IMR-90 (cell line): ENCODE data around the gene CGB7. TPM values are rescaled to one million over a fixed set of nuclear protein-coding genes. Genes with fewer than 3 reads are reported as not detected.

Experiments
- ATAC-seq: fragments of 200-7000 bp; cut with Tn5 transposase; 2 replicates; pipeline ENCODE4 v1.9.1; 2020; ENCODE audit warnings: low read depth, mild to moderate bottlenecking, moderate library complexity
- BruUV-seq: library from RNA; stranded (reverse); fragments of 400-500 nt; replicated peaks from 2 replicates; lab custom pipeline; 2021; lab: Mats Ljungman, UMichigan
- CTCF ChIA-PET: fragments of 300-600 bp; formaldehyde crosslinking; extraction: SDS; loops from one replicate; lab custom pipeline; 2021; ENCODE audit warnings: antibody characterized with exemption; lab: Yijun Ruan, JAX
- POLR2A ChIA-PET: fragments of 300-600 bp; sonication (Branson Sonifier 250); formaldehyde crosslinking; loops from one replicate; lab custom pipeline; 2022; ENCODE audit warnings: antibody characterized with exemption; ENCODE audit not compliant: unreplicated experiment; lab: Charles Lee
- DNase-seq: peaks from one replicate; pipeline ENCODE4 v3.0.0; 2013
- H2AFZ ChIP-seq: replicated peaks from 2 replicates; pipeline ENCODE3; 2013; ENCODE audit warnings: low read length, mild to moderate bottlenecking; ENCODE audit not compliant: poor library complexity
- H2AK5ac ChIP-seq: 2 replicates; pipeline ENCODE4 v1.6.1; 2013; ENCODE audit warnings: low read depth, low read length, inconsistent platforms
- H2AK9ac ChIP-seq: replicated peaks from 2 replicates; pipeline ENCODE3; 2013; ENCODE audit warnings: mild to moderate bottlenecking, low read depth, low read length, moderate library complexity; ENCODE audit not compliant: poor library complexity
- H2BK120ac ChIP-seq: 2 replicates; pipeline ENCODE4 v1.6.1; 2013; ENCODE audit warnings: low read depth, low read length, inconsistent platforms
- H2BK15ac ChIP-seq: 3 replicates; pipeline ENCODE4 v1.6.1; 2013; ENCODE audit warnings: low read depth, low read length, inconsistent platforms
- H2BK20ac ChIP-seq: 2 replicates; pipeline ENCODE4 v1.6.1; 2013; ENCODE audit warnings: low read depth, mild to moderate bottlenecking, inconsistent platforms, low read length, moderate library complexity
- H2BK5ac ChIP-seq: 2 replicates; pipeline ENCODE4 v1.6.1; 2013; ENCODE audit warnings: mild to moderate bottlenecking, low read depth, low read length, inconsistent platforms; ENCODE audit not compliant: poor library complexity, severe bottlenecking
- H3K14ac ChIP-seq: replicated peaks from 2 replicates; pipeline ENCODE4 v1.6.1; 2013; ENCODE audit warnings: low read depth, low read length, inconsistent platforms
- H3K18ac ChIP-seq: 2 replicates; pipeline ENCODE4 v1.6.1; 2013; ENCODE audit warnings: low read depth, low read length, control low read depth
- H3K23ac ChIP-seq: 2 replicates; pipeline ENCODE4 v1.6.1; 2013; ENCODE audit warnings: low read depth, low read length, inconsistent platforms
- H3K27ac ChIP-seq: 2 replicates; pipeline ENCODE4 v1.5.1; 2013; ENCODE audit warnings: mild to moderate bottlenecking, control low read depth, low read length; ENCODE audit not compliant: insufficient read depth
- H3K27me3 ChIP-seq: 2 replicates; pipeline ENCODE4 v1.6.1; 2013; ENCODE audit warnings: low read length; ENCODE audit not compliant: control insufficient read depth, insufficient read depth
- H3K36me3 ChIP-seq: 2 replicates; pipeline ENCODE4 v1.6.1; 2013; ENCODE audit warnings: low read length, mixed read lengths; ENCODE audit not compliant: control insufficient read depth, insufficient read depth
- H3K4ac ChIP-seq: 2 replicates; pipeline ENCODE4 v1.6.1; 2013; ENCODE audit warnings: low read depth, low read length, inconsistent platforms
- H3K4me1 ChIP-seq: 2 replicates; pipeline ENCODE4 v1.6.1; 2013; ENCODE audit warnings: low read length, mixed read lengths; ENCODE audit not compliant: control insufficient read depth, insufficient read depth
- H3K4me2 ChIP-seq: 2 replicates; pipeline ENCODE4 v1.6.1; 2013; ENCODE audit warnings: low read depth, mild to moderate bottlenecking, control low read depth, low read length, moderate library complexity
- H3K4me3 ChIP-seq: 2 replicates; pipeline ENCODE4 v1.5.1; 2013; ENCODE audit warnings: low read depth, mild to moderate bottlenecking, control low read depth, low read length, moderate library complexity; ENCODE audit not compliant: insufficient read depth
- H3K56ac ChIP-seq: 2 replicates; pipeline ENCODE4 v1.6.1; 2013; ENCODE audit warnings: low read length, inconsistent platforms; ENCODE audit not compliant: insufficient read depth; ENCODE audit errors: extremely low read depth
- H3K79me1 ChIP-seq, 2 experiments: 2 replicates each; pipeline ENCODE4 v1.6.1; 2013; ENCODE audit warnings: low read length in 2 of 2, inconsistent platforms in 1 of 2, low read depth in 1 of 2
- H3K9ac ChIP-seq: 2 replicates; pipeline ENCODE4 v1.6.1; 2013; ENCODE audit warnings: low read depth, low read length, control low read depth
- H3K9me1 ChIP-seq: 2 replicates; pipeline ENCODE4 v1.6.1; 2013; ENCODE audit warnings: low read length, inconsistent platforms; ENCODE audit not compliant: insufficient read depth
- H3K9me3 ChIP-seq: 2 replicates; pipeline ENCODE4 v1.6.1; 2013; ENCODE audit warnings: low read length; ENCODE audit not compliant: control insufficient read depth, insufficient read depth
- H4K20me1 ChIP-seq: 2 replicates; pipeline ENCODE4 v1.6.1; 2013; ENCODE audit warnings: low read length, inconsistent platforms; ENCODE audit not compliant: insufficient read depth
- H4K5ac ChIP-seq: 2 replicates; pipeline ENCODE4 v1.6.1; 2013; ENCODE audit warnings: mild to moderate bottlenecking, low read depth, low read length, control low read depth
- H4K8ac ChIP-seq, 2 experiments: 2 replicates each; pipeline ENCODE4 v1.6.1; 2013; ENCODE audit warnings: low read depth in 2 of 2, low read length in 2 of 2, control low read depth in 1 of 2, inconsistent platforms in 1 of 2
- H4K91ac ChIP-seq: 2 replicates; pipeline ENCODE4 v1.6.1; 2013; ENCODE audit warnings: low read depth, low read length, inconsistent platforms; ENCODE audit not compliant: insufficient read depth
- FOS ChIP-seq: fragments of 150-350 bp; IDR thresholded peaks from 2 replicates; pipeline ENCODE4 v1.6.1; 2016; ENCODE audit warnings: low read depth, low read length
- WGBS, 2 experiments: methylation state at CpG; one replicate each; pipeline versions ENCODE4 v1.1.5 to v1.1.7; 2013; ENCODE audit warnings: missing lambda C conversion rate in 2 of 2; ENCODE audit not compliant: insufficient read length in 1 of 2; ENCODE audit errors: extremely low coverage in 2 of 2; 5-methylcytosine and 5-hydroxymethylcytosine counted together
- dilution Hi-C: fragments of 300-500 bp; cut with HindIII; formaldehyde crosslinking; loops from one replicate; pipeline ENCODE4 v1.14.3; 2018; ENCODE audit warnings: low sequenced_read_pairs; ENCODE audit not compliant: unreplicated experiment
- in situ Hi-C: fragments of 300-500 bp; cut with MboI; formaldehyde crosslinking; loops from 3 replicates; pipeline ENCODE4 v1.14.3; 2019; ENCODE audit warnings: low sequenced_read_pairs, inconsistent platforms, mixed read lengths
- intact Hi-C: fragments of 100-400 bp; cut with micrococcal nuclease; formaldehyde crosslinking; loops from 2 replicates; pipeline ENCODE4 v1.10.0; 2022
- polyA plus RNA-seq, 3 experiments: library from polyadenylated mRNA; depleted of rRNA; stranded (reverse); fragments of >200 nt; gene quantifications; 2 replicates each; pipeline ENCODE4 v1.2.3, GENCODE V29; 2012; ENCODE audit warnings: low replicate concordance in 1 of 3
- total RNA-seq: library from RNA; depleted of rRNA; stranded (reverse); fragments of >200 nt; gene quantifications from 2 replicates; pipeline ENCODE4 v1.2.3, GENCODE V29; 2012

The CGB7 gene
- total and polyA plus RNA-seq, 2 of the 4 experiments (the other 2 are of a cell fraction): 1.7 TPM; not detected in 1

DNA sequence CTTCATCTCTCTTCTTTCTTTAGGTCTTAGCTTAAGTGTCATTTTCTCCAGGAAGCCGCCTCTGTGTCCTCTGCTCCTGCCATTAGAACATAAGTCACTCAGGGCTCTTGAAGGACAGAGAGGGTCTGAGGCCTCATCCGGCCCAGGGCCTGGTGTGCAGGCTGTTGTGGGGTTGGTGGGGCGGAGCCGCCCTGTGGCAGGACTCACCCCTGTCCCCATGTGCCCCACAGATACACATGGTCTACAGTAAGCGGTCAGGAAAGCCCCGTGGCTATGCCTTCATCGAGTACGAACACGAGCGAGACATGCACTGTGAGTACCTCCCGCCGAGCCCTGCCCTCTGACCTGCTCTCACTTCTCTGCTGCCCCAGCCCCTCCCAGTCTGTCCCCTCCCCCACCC is 43.6 kb upstream of the CGB7 start:
- dilution Hi-C loops (no loop called here), in situ Hi-C loops (no loop called here), intact Hi-C loops (no loop called here)
- Histone ChIP-seq H2BK5ac (no peak overlapping the region), H4K5ac (no peak overlapping the region), H3K9me1 (no peaks in the 10 kb centered on the region), H3K27me3 (no peaks in the 10 kb centered on the region), H3K56ac (no peak overlapping the region), H3K9ac (no peak overlapping the region), H2BK120ac (no peak overlapping the region), H3K4ac (no peak overlapping the region), H3K4me3 (no peak overlapping the region), H3K79me1 (peaks cover 28 to 58% of the 10 kb centered on the region in 2 experiments), H3K14ac (no peak overlapping the region), H3K9me3 (no peaks in the 10 kb centered on the region), H3K18ac (no peak overlapping the region), H2AK9ac (no peak overlapping the region), H4K8ac (no peak overlapping the region), H3K4me2 (no peak overlapping the region), H3K23ac (no peak overlapping the region), H4K20me1 (peaks cover 61% of the 10 kb centered on the region), H3K4me1 (no peaks in the 10 kb centered on the region), H2BK20ac (no peak overlapping the region), H2AK5ac (no peak overlapping the region), H2BK15ac (no peak overlapping the region), H2AFZ (no peak overlapping the region), H3K36me3 (peaks cover 74% of the 10 kb centered on the region), H4K91ac (no peak overlapping the region), H3K27ac (no peak overlapping the region)
- ChIA-PET POLR2A (no interaction called here), CTCF (no interaction called here)
- no TSS peak for BruUV-seq
- no peak for TF ChIP-seq FOS
- WGBS, 2 experiments: 78% methylated on average over 6 of the region's 12 CpGs; no CpG with 5 or more reads in 1 of the 2 experiments
- ATAC-seq (no peak), DNase-seq (no peak)
